Mesothelial cell of epicardium (in vitro differentiated cells): ENCODE data around the gene SLC6A17. TPM values are rescaled to one million over a fixed set of nuclear protein-coding genes. Genes with fewer than 3 reads are reported as not detected.

Source experiments
- DNase-seq, 2 experiments: peaks; one replicate each; pipeline ENCODE4 v3.0.0; 2021; ENCODE audit warnings: low spot score in 2 of 2; ENCODE audit not compliant: unreplicated experiment in 2 of 2
- H3K27ac Mint-ChIP-seq: 2 replicates; pipeline ENCODE4 v1.8.0; 2021; ENCODE audit warnings: mixed read lengths
- H3K27me3 Mint-ChIP-seq: 2 replicates; pipeline ENCODE4 v1.8.0; 2021; ENCODE audit warnings: low read depth, mixed read lengths
- H3K36me3 Mint-ChIP-seq: 2 replicates; pipeline ENCODE4 v1.8.0; 2021; ENCODE audit warnings: mixed read lengths
- H3K4me1 Mint-ChIP-seq: 2 replicates; pipeline ENCODE4 v1.8.0; 2021; ENCODE audit warnings: mixed read lengths
- H3K4me3 Mint-ChIP-seq: 2 replicates; pipeline ENCODE4 v1.8.0; 2021; ENCODE audit warnings: mild to moderate bottlenecking, moderate library complexity, mixed read lengths
- H3K9me3 Mint-ChIP-seq: 2 replicates; pipeline ENCODE4 v1.8.0; 2021; ENCODE audit warnings: mixed read lengths
- total RNA-seq: library from RNA; stranded (reverse); gene quantifications from 3 replicates; pipeline ENCODE4 v1.2.1, GENCODE V29; 2021
- TF ChIP-seq, protein P1 (sequence below): fragments of 200-600 bp; sonication (generic); IDR thresholded peaks from one replicate; pipeline ENCODE4 v1.5.0; 2021; ENCODE audit warnings: antibody characterized with exemption; ENCODE audit not compliant: unreplicated experiment

Gene SLC6A17
- total RNA-seq, 1 donor from 2014 or later, result 1.6 TPM

DNA sequence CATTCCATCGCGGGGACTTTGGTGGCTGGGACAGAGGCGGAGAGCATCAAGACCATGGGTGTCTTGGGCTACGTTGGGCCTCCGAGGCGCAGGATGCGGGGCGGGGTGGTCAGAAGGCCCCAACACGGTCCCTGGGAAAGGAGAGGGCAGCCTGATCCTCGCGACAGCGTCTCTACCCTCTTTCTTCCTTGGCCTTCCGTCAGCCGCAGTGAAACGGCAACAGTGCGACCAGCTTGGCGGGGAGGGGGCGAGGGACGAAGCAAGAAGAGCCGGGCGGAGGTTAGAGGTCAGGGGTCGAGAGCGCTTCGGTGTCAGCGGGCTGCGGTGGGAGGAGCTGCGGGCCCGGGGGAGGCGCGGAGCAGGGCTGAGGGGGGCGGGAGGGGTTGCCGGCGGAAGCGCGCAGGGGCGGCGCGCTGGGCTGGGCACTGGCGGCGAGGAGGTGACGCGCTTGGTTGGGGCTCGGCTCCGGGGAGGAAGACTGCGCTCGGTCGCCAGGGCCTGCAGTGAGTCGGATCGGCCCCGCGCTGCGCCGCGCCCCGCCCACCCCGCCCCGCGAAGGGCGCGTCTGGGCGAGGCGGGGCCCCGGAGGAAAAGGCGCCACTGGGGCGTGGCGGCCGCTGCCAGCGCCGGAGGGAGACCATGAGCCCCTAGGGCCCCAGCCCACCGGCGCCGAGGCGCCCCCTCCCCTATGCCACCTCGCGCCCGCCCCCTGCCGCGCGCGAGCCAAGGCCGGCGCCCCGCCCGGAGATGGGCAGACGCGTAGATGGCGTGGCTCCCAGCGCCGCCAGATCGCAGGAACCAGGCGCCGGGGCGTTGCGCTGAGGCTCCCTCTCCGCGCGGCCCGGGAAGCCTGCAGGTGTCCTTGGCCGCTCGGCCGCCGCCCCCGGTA lies 59.7 kb downstream of the SLC6A17 start, which contains the start of gene KCNC4:
Gene KCNC4 (plus strand): TSS at position 600 of the 889 bp plus-strand sequence. CDS start 1,186 bp downstream, outside the sequence.
- H3K4me1 Mint-ChIP-seq, result peaks cover 20% of the 10 kb centered on the region
- TF ChIP-seq, protein P1, sequence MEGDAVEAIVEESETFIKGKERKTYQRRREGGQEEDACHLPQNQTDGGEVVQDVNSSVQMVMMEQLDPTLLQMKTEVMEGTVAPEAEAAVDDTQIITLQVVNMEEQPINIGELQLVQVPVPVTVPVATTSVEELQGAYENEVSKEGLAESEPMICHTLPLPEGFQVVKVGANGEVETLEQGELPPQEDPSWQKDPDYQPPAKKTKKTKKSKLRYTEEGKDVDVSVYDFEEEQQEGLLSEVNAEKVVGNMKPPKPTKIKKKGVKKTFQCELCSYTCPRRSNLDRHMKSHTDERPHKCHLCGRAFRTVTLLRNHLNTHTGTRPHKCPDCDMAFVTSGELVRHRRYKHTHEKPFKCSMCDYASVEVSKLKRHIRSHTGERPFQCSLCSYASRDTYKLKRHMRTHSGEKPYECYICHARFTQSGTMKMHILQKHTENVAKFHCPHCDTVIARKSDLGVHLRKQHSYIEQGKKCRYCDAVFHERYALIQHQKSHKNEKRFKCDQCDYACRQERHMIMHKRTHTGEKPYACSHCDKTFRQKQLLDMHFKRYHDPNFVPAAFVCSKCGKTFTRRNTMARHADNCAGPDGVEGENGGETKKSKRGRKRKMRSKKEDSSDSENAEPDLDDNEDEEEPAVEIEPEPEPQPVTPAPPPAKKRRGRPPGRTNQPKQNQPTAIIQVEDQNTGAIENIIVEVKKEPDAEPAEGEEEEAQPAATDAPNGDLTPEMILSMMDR, result no peak
- H3K9me3 Mint-ChIP-seq, result no peaks in the 10 kb centered on the region
- peak in 1 of 2 experiments; percentile 50 for DNase-seq
- H3K27me3 Mint-ChIP-seq, result peaks cover 69% of the 10 kb centered on the region
- no peak within 1 kb of the TSS for H3K27ac Mint-ChIP-seq
- peak within 1 kb of the TSS; percentile 84 for H3K4me3 Mint-ChIP-seq
- H3K36me3 Mint-ChIP-seq, result no peaks in the 10 kb centered on the region

DNA sequence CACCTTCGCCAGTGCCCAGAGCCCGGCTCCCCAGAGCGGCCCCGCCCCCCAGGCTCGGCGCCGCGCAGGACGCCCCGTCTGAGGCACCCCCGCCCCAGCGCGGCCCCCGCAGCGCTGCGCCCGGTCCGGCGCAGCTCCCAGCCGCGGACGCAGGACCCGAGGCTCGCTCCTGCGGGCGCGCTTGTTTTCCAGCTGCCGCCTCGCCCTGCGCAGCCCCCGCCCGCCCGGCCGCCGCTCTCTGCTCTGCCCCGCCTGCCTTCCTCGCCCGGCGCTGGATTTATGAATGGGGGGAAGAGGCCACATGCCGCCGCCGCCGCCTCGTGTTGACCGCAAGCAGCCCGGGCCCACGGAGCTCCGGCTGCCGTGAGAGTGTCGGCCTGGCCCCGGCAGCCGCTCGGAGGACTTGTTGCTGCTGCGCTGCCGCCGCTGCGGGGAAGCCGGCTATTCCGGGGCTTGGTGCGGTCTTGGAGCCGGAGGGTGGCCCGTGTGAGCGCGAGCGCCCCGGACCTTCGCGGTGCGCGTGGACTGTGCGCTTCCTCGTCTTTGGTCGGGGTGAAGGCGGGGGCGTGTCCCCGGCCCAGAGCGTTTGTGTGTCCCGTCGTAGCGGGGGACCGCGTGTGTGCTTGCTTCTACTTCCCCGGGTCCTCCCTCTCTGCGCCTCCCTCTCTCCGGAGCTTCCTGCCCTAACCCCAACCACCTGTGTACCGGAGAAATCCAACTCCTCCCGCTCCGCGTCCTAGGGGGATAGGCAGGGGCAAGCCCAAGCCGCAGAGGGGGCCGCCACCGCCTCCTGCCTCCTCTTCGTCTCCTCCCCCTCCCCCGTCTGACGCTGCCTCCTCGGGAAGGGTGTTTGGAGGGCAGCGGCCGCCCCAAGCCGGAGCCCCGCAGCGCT lies 60.6 kb downstream of the SLC6A17 start:
- Mint-ChIP-seq H3K4me3 (peak overlapping the region; percentile 65), H3K27ac (no peak overlapping the region), H3K27me3 (peaks cover 77% of the 10 kb centered on the region), H3K9me3 (no peaks in the 10 kb centered on the region), H3K4me1 (peaks cover 20% of the 10 kb centered on the region), H3K36me3 (no peaks in the 10 kb centered on the region)
- TF ChIP-seq, protein P1, result no peak
- DNase-seq, result peak in 1 of 2 experiments; percentile 61

DNA sequence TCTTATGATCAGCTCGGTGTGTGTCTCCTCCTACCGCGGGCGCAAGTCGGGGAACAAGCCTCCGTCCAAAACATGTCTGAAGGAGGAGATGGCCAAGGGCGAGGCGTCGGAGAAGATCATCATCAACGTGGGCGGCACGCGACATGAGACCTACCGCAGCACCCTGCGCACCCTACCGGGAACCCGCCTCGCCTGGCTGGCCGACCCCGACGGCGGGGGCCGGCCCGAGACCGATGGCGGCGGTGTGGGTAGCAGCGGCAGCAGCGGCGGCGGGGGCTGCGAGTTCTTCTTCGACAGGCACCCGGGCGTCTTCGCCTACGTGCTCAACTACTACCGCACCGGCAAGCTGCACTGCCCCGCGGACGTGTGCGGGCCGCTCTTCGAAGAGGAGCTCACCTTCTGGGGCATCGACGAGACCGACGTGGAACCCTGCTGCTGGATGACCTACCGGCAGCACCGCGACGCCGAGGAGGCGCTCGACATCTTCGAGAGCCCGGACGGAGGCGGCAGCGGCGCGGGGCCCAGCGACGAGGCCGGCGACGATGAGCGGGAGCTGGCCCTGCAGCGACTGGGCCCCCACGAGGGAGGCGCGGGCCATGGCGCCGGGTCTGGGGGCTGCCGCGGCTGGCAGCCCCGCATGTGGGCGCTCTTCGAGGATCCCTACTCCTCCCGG lies 61.3 kb downstream of the SLC6A17 start:
- H3K27ac Mint-ChIP-seq, result no peak overlapping the region
- no peak for DNase-seq
- H3K4me1 Mint-ChIP-seq, result peaks cover 20% of the 10 kb centered on the region
- TF ChIP-seq, protein P1, result no peak
- H3K9me3 Mint-ChIP-seq, result no peaks in the 10 kb centered on the region
- H3K36me3 Mint-ChIP-seq, result no peaks in the 10 kb centered on the region
- peaks cover 82% of the 10 kb centered on the region for H3K27me3 Mint-ChIP-seq
- H3K4me3 Mint-ChIP-seq, result peak overlapping the region; percentile 65

DNA sequence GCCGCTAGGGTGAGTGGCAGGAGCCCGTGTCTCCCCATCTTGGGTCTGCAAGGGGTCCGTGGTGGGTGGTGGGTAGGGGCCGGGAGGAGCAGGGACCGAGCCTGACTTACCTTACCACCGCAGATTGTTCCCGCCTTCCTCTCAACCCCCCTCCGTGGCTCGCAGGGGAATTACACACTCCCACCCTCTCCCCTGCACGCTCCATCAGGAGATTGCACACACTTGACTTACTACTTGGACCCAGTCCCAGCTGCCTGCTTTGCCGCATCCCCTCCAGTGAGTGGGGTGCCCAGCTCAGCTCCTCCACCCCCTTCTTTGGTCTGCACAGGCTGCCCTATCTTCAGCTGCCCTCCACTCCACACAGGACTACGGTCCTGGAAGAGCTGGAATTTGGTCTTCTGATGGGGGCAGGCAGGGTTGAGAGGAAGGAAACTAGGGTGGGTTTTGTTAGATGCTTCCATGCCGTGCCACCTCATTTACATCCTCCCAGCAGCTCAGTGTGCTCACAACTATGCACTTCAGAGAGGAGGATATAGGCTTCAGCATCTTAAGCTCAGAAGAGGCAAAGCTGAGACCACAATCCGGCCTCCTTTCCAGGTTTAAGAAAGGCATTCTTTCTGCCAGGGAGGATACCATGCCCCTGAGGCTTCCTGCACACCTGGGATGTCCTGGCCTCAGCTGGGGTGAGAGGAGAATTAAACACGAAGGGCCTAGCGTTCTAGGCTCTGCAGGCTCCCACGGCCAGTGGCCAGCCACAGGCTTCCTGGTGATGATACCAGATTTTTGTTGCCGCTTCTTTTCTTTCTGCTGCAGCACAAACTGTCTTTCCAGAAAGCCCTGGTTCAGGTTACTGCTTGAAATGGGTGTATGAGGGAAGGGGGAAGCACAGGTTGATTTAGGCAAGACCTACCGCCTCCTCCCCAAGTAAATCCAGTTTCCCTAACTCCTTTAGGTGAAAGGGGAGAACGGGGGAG lies 62.2 kb downstream of the SLC6A17 start:
- no peak overlapping the region for H3K27ac Mint-ChIP-seq
- DNase-seq, result peak in 1 of 2 experiments; percentile 46
- peaks cover 20% of the 10 kb centered on the region for H3K4me1 Mint-ChIP-seq
- H3K36me3 Mint-ChIP-seq, result no peaks in the 10 kb centered on the region
- TF ChIP-seq, protein P1, result no peak
- peaks cover 78% of the 10 kb centered on the region for H3K27me3 Mint-ChIP-seq
- peak overlapping the region; percentile 60 for H3K4me3 Mint-ChIP-seq
- H3K9me3 Mint-ChIP-seq, result no peaks in the 10 kb centered on the region
